Activated T-helper 1 cell treated with anti-CD3 and anti-CD28 coated beads, Interleukin-12 subunit alpha, Interleukin-12 subunit beta, Interleukin-2, Interleukin-4 antibody, amounts not matched to agents 30 ng/mL and 10 ng/mL and 1 ng/mL, durations not matched to agents 14 hours and 24 hours and 36 hours (primary cell): ENCODE results near the gene ACTBL2. TPM values are rescaled to one million over a fixed set of nuclear protein-coding genes. Genes with fewer than 3 reads are reported as not detected.

ENCODE experiments used
- DNase-seq: peaks from one replicate; pipeline ENCODE4 v3.0.0; 2021; ENCODE audit warnings: low spot score
- H3K27ac Mint-ChIP-seq: one replicate; pipeline ENCODE4 v1.8.0; 2021; ENCODE audit warnings: mild to moderate bottlenecking, mixed read lengths
- H3K27me3 Mint-ChIP-seq: one replicate; pipeline ENCODE4 v1.8.0; 2022; ENCODE audit warnings: mild to moderate bottlenecking, moderate library complexity, mixed read lengths; ENCODE audit not compliant: insufficient read depth
- H3K36me3 Mint-ChIP-seq: one replicate; pipeline ENCODE4 v1.8.0; 2021; ENCODE audit warnings: low read depth, mixed read lengths
- H3K4me1 Mint-ChIP-seq: one replicate; pipeline ENCODE4 v1.8.0; 2021; ENCODE audit warnings: low read depth, mixed read lengths
- H3K4me3 Mint-ChIP-seq: one replicate; pipeline ENCODE4 v1.8.0; 2021; ENCODE audit warnings: mild to moderate bottlenecking, moderate library complexity, mixed read lengths
- H3K9me3 Mint-ChIP-seq: one replicate; pipeline ENCODE4 v1.8.0; 2021; ENCODE audit warnings: mixed read lengths
- intact Hi-C: fragments of 100-400 bp; cut with micrococcal nuclease; formaldehyde crosslinking; loops from one replicate; pipeline ENCODE4 v1.15.1; 2024
- total RNA-seq: library from RNA; stranded (reverse); gene quantifications from 2 replicates; pipeline ENCODE4 v1.2.3, GENCODE V29; 2022

Gene ACTBL2
- total RNA-seq, 1 donor from 2014 or later, result not detected

DNA sequence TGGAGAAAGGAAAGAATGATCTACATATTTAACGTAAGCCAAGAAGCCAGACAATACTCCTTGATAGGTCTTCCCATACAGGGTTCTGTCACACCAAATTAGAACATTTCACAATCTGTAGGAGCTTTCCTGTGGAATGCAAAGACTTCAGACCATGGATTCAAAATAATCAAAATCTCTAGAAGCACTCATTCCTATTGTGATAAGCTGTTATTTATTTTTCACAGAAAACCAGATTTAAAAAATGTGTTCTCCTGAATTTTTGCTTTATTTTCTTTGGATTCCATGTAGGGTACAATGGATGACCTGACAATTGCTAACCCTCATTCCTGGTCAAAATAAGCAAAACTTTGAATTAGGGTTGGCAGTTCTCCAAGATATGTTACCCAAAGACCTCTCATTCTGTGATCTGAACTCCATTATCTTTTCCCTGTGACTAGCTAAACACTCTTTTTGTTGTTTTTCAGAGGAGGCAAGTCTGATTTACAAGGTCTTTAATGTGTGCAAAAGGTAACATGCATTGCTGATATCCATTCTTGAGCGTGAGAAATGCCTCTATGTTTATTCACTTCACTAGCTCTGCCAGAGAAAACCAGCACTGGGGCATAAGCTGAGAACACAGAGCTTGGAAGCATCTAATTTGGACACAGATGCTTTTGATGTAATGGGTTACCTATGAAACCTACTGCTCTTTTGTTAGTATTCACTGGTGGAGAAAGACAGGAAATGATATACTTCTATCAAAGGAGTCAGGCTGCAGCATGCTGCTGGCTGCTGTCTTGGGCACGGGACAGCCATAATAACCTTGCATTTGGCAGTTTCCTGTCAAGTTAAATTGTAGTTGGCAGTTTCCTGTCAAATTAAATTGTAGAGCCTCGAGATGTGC lies 31.4 kb downstream of the ACTBL2 start:
- no peak overlapping the region for H3K4me3 Mint-ChIP-seq
- no peaks in the 10 kb centered on the region for H3K4me1 Mint-ChIP-seq
- H3K27me3 Mint-ChIP-seq, result peaks cover 2% of the 10 kb centered on the region
- no peaks in the 10 kb centered on the region for H3K36me3 Mint-ChIP-seq
- no peaks in the 10 kb centered on the region for H3K9me3 Mint-ChIP-seq
- no peak overlapping the region for H3K27ac Mint-ChIP-seq
- DNase-seq, result no peak
- intact Hi-C loops, result no loop called here

DNA sequence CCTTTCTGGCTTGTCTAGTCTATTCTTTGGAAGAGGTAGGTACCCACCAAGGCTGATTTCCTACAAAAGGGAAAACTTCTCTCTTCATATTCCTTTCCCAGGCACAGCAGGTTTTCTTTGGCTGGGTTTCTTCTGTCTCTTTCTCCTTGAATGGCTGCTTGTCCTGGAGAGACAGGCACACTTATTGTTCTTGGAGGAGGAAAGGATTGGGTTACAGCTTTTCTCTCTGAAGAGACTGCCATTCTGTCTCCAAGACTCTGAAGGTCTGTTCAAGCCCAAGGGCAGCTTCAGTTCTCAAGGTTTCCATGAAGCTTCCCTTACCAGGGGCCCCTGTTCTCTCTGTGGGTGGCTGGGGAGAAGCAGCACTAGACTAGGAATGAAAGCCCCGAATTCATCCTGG lies 33.9 kb downstream of the ACTBL2 start:
- Mint-ChIP-seq H3K27ac (no peak overlapping the region), H3K4me1 (no peaks in the 10 kb centered on the region), H3K9me3 (no peaks in the 10 kb centered on the region), H3K36me3 (no peaks in the 10 kb centered on the region), H3K27me3 (peaks cover 6% of the 10 kb centered on the region), H3K4me3 (no peak overlapping the region)
- intact Hi-C loops, result no loop called here
- DNase-seq, result no peak

DNA sequence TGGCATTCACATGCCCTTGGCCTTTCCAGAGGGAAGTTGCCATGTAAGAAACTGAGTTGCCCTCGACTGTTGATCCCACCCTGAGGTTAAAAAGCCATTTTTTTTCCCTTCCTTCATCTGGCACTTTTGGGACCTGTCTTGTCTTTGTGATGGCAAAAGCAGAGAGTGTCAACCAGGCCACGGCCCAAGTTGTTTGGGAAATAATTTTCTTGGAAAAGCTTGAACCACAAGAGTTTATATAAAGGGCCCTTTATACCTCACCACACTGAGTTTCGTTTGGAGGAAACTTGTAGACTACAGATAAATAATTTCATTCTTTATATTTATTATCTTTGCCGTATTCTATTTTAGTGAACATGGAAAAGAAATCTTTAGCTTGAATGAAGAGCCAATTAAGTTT lies 34.3 kb downstream of the ACTBL2 start:
- H3K4me1 Mint-ChIP-seq, result no peaks in the 10 kb centered on the region
- no peak overlapping the region for H3K27ac Mint-ChIP-seq
- DNase-seq, result no peak
- H3K36me3 Mint-ChIP-seq, result no peaks in the 10 kb centered on the region
- intact Hi-C loops, result no loop called here
- no peak overlapping the region for H3K4me3 Mint-ChIP-seq
- H3K9me3 Mint-ChIP-seq, result no peaks in the 10 kb centered on the region
- peaks cover 6% of the 10 kb centered on the region for H3K27me3 Mint-ChIP-seq

DNA sequence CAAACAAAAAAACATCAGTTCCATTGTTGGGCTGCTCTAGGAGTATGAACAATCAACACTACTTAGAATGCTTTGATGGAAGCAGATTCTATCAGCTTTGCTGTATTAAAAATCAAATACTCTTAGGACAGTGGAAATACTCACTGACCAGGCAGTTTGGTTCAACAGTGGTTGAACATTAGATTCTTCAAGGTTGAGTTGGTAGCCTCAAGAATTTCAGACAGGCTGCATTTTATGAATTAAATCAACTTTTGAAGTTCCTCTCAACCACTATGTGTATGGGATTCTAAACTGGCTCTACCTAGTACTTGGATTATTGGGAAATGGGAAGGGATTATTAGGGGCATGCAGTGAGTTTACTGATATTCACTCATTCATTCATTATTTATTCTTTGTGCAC lies 35.0 kb downstream of the ACTBL2 start:
- Mint-ChIP-seq H3K27me3 (peaks cover 6% of the 10 kb centered on the region), H3K9me3 (no peaks in the 10 kb centered on the region), H3K4me1 (no peaks in the 10 kb centered on the region), H3K36me3 (no peaks in the 10 kb centered on the region), H3K27ac (no peak overlapping the region), H3K4me3 (no peak overlapping the region)
- DNase-seq, result no peak
- intact Hi-C loops, result no loop called here

DNA sequence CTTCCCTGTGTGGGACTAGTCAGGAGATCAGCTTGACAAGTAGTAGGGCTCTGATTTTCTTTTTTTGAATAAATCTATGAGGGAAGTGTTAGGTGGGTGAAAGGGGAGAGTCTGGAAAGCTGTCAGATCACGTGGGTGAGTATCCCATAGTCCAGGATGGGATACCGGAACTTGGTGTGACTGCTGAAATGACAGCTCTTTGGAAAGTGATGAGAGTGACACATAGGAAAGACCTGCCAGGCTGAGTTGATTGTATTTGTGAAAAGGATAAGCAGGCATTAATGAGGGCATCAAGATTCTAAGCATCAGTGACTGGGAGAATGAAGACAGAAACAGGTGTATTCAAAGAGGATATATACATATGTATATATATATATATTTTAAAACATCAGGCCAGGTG lies 35.6 kb downstream of the ACTBL2 start:
- H3K36me3 Mint-ChIP-seq, result no peaks in the 10 kb centered on the region
- no peak overlapping the region for H3K27ac Mint-ChIP-seq
- H3K4me1 Mint-ChIP-seq, result no peaks in the 10 kb centered on the region
- intact Hi-C loops, result no loop called here
- H3K4me3 Mint-ChIP-seq, result no peak overlapping the region
- H3K9me3 Mint-ChIP-seq, result no peaks in the 10 kb centered on the region
- peaks cover 6% of the 10 kb centered on the region for H3K27me3 Mint-ChIP-seq
- no peak for DNase-seq

DNA sequence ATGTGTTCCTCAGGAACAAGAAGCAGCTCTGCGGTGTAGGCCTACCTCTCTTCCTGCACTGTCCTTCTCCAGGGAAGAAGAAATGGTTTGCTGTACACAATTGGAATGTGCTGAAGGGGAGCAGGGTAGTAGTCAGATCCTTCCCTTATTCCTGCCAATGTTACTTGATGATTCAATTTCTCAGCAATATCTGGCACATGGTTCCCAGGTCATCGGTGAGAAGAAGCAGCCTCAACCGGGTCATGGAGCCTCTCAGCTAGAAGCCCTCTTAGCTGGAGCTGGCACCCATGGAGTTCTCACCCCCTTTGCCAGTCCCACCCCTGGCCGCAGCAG lies 36.9 kb downstream of the ACTBL2 start:
- no peak for DNase-seq
- no peak overlapping the region for H3K4me3 Mint-ChIP-seq
- no peaks in the 10 kb centered on the region for H3K9me3 Mint-ChIP-seq
- no peaks in the 10 kb centered on the region for H3K4me1 Mint-ChIP-seq
- H3K27ac Mint-ChIP-seq, result no peak overlapping the region
- H3K27me3 Mint-ChIP-seq, result peaks cover 3% of the 10 kb centered on the region
- H3K36me3 Mint-ChIP-seq, result no peaks in the 10 kb centered on the region
- intact Hi-C loops, result no loop called here

DNA sequence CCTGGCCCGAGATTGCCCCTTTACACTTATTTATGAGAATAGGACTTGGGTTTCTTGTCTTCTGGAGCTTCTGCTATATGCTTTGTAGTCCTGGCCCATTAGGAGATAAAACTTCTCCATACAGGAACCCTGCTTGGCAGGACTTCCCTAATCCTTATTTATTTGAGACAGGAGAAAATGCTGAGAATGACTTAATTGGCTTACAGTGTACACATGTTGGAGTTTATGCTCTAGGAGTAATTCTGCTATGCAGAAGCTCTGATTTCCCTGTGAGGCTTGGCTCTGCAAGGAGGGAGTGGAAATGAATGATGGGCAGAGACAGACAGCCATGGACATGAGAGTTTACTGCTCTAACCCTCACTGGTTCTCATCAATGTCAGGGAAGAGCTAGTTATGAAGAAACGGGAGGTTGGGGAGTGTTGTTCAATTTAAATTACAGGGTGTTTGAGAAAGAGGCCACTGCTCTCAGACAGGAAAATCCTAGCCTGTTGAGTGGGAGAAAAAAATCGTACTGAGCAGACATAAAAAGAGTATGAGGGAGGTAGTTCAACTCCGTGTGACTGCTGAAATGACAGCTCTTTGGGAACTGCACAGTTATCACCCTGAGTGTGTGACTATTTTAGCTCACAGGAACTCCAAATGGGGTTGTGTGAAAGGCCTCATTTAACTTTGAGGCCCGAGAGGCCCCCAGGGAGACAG lies 37.5 kb downstream of the ACTBL2 start:
- Mint-ChIP-seq H3K36me3 (no peaks in the 10 kb centered on the region), H3K27ac (no peak overlapping the region), H3K9me3 (no peaks in the 10 kb centered on the region), H3K27me3 (peaks cover 3% of the 10 kb centered on the region), H3K4me1 (no peaks in the 10 kb centered on the region), H3K4me3 (no peak overlapping the region)
- intact Hi-C loops, result no loop called here
- DNase-seq, result no peak

DNA sequence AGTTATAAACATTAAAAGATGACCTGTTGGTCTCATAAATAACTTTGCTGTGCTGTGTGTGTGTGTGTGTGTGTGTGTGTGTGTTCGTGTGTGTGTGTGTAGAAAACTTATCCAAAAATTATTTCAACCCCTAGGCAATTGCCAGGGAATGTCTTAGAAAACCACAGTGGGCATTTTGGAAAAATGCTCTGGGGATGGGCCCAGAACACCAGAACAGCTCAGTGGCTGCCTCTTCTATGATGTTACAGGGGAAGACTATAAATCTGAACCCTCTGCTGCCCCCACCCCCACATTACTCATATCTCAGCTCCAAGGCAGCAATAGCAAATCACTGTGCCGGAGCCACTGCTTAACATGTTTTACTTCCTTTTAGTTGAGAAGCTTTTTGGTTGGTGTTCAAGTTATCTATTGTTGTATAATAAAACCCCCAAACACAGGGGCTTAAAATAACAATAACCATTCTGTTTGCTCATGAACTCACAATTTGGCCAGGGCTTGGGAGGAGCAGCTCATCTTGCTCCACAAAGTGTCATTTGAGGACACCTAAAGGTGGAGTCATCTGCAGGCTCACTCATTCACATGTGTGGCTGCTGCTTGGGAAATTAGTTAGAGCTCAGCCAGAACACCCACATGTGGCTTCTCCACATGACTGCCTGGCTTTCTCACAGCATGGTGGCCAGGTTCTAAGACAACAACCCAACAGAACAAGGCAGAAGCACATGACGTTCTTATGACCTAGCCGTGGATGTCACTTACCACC lies 40.4 kb downstream of the ACTBL2 start:
- intact Hi-C loops, result no loop called here

DNA sequence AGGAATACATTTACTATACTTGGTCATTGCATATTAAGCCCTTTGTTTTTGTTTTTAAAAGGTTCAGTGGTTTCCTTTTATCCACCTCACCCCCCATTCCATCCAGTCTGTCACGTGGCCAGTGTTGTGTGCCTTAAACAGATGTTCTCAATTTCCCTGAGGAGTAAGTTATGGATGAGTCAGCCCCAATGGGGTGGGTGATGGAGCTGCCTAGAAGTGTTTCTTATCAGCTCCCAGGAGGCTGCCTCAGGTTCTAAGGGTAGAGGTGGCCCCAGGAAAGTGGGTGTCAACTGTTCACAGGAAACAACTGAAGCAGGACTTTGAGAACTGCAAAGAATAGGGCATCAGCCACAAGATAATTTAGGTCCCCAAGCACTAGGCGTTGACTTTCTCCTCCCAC lies 41.1 kb downstream of the ACTBL2 start:
- Mint-ChIP-seq H3K4me1 (no peaks in the 10 kb centered on the region), H3K4me3 (no peak overlapping the region), H3K27me3 (peaks cover 3% of the 10 kb centered on the region), H3K36me3 (no peaks in the 10 kb centered on the region), H3K9me3 (no peaks in the 10 kb centered on the region), H3K27ac (no peak overlapping the region)
- DNase-seq, result no peak
- intact Hi-C loops, result no loop called here

More for the DNA sequence above, 40.4 kb downstream of the ACTBL2 start:
- H3K4me3 Mint-ChIP-seq, result no peak overlapping the region
- no peaks in the 10 kb centered on the region for H3K36me3 Mint-ChIP-seq
- no peaks in the 10 kb centered on the region for H3K4me1 Mint-ChIP-seq
- peaks cover 3% of the 10 kb centered on the region for H3K27me3 Mint-ChIP-seq
- no peak overlapping the region for H3K27ac Mint-ChIP-seq
- DNase-seq, result no peak
- H3K9me3 Mint-ChIP-seq, result no peaks in the 10 kb centered on the region

DNA sequence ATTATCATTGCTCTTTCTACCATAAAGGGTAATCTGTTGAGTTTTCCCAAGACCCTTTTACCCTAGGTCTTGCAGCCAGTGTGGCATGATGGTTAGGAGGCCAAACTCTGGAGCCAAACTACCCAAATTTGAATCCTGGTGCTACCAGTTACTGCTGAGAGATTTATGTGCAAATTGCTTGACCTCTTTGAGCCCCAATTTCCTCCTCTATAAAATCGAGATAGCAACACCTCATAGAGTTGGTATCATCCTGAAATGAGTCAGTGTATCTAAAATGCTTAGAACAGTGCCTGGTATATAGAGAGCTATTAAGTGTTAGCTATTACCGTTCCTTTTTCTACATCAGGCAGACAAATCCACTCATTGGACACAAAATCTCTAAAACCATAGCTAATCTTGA lies 43.0 kb downstream of the ACTBL2 start:
- H3K27me3 Mint-ChIP-seq, result peaks cover 2% of the 10 kb centered on the region
- H3K4me1 Mint-ChIP-seq, result no peaks in the 10 kb centered on the region
- H3K4me3 Mint-ChIP-seq, result no peak overlapping the region
- DNase-seq, result no peak
- H3K36me3 Mint-ChIP-seq, result no peaks in the 10 kb centered on the region
- no peaks in the 10 kb centered on the region for H3K9me3 Mint-ChIP-seq
- intact Hi-C loops, result no loop called here
- H3K27ac Mint-ChIP-seq, result no peak overlapping the region

DNA sequence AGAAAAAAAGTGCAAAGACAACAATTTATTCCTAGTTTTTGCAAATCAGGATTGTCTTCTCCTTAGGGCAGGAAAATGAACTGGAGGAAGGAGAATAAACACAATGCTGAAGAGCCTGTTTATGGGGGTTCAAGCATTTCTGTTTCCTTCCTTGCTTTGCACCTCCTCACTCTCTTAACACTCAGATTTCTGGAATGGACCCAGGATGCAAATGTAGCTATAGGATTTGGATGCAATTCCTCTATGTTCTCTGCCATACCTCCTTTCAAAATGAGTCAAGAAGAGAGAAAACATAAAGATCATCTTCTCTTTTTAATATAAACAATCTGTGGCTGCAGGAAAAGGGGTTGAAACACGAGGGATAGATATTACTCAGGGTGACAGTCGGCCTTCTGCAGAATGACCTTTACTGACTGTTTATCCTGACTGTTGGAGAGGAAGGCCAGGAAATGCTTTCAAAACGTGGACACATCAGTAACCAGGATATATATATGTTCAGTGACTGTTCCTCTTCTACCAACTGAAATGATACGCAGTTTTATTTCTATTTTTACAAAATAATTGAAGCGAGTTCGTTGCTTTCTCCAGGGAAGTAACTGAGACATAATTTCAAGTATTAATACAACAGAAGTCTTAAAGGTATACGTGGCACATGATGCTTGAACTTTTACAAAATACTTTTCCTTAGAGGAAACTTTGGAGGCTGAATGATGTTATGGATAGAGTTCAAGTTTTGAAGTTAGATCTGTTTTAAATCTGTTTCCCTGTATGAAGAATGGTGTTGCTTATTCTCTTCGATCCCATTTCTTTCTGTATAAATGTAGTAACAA lies 44.4 kb downstream of the ACTBL2 start:
- no peaks in the 10 kb centered on the region for H3K27me3 Mint-ChIP-seq
- no peaks in the 10 kb centered on the region for H3K36me3 Mint-ChIP-seq
- no peak overlapping the region for H3K27ac Mint-ChIP-seq
- intact Hi-C loops, result no loop called here
- DNase-seq, result no peak
- H3K4me1 Mint-ChIP-seq, result no peaks in the 10 kb centered on the region
- H3K9me3 Mint-ChIP-seq, result no peaks in the 10 kb centered on the region
- H3K4me3 Mint-ChIP-seq, result no peak overlapping the region

DNA sequence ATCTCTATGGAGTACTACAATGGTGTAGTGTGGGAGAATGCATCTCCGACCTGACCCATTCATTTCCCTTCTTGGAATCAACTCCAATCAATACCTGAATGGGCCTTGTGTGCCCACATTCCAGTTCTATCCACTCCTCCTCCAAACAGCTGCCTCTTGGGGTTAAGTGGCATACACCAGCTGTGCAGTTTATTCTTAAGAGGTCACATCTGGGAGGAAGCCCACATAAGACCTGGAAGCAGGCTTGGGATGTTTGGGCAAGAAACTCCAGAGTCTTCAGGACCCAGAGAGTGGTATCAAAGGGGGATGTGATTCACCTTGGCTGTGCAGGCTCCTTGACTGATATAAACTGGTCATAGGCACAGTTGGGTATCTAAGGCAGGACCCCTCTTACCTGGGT lies 46.0 kb downstream of the ACTBL2 start:
- intact Hi-C loops, result no loop called here

More for the DNA sequence above, 46.0 kb downstream of the ACTBL2 start:
- no peaks in the 10 kb centered on the region for H3K27me3 Mint-ChIP-seq
- no peaks in the 10 kb centered on the region for H3K9me3 Mint-ChIP-seq
- no peaks in the 10 kb centered on the region for H3K4me1 Mint-ChIP-seq
- no peak overlapping the region for H3K4me3 Mint-ChIP-seq
- no peak for DNase-seq
- no peak overlapping the region for H3K27ac Mint-ChIP-seq
- no peaks in the 10 kb centered on the region for H3K36me3 Mint-ChIP-seq
